Stimulated activated CD8-positive, alpha-beta memory T cell treated with anti-CD3 and anti-CD28 coated beads, Interleukin-7, amount 100 ng/mL, for 4 hours (primary cell): Measurements from ENCODE around the gene SEMA4D.

ENCODE experiments used
- DNase-seq, 2 donors: peaks; one replicate each; pipeline ENCODE4 v3.0.0-alpha.2; 2020; ENCODE audit warnings: low read depth in 2 of 2

Gene SEMA4D

DNA sequence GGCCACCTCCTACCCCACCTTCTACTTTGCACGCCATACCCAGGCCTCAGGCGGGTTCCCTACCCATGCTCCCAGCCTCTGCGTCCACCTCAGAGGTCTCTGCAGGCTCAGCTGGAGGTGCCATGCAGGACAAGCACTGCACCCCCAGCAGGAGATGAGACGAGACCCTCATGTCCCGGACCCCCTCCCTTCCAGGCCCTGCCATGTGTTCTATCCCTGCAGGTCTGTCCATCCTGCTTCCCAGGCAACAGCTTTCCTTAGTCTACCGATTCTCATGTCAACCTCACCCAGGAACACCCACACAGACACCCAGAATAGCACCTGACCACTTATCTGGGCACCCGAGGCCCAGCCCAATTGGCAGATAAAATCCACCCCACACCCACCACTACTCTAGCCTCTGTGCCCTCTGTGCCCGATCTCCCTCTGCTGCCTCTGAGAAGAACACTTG, 52.1 kb downstream of the SEMA4D start:
- DNase-seq, result no peak

- no peak for DNase-seq
These were observed 52.8 kb downstream of the SEMA4D start for GRCh38 chr9:89444925-89445765.

DNA sequence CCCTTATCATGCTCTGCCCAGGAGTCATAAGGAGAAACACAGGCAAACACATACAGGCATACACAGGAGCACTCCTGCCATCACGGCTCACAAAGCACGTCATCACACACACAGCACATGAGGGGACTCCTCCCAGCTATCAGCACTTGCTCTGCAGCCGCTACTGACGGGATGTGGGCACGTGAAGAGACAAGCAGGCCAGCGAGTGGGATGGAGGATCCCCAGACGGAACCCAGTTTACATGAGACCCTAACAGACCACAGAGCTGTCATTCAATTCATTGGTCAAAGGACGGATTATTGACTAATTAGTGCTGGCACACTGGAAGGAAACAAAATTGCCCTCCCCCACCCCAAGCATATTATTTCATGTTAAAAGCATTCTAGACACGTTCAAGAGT, 53.6 kb downstream of the SEMA4D start:
- peak; percentile 41 to 53 for DNase-seq

DNA sequence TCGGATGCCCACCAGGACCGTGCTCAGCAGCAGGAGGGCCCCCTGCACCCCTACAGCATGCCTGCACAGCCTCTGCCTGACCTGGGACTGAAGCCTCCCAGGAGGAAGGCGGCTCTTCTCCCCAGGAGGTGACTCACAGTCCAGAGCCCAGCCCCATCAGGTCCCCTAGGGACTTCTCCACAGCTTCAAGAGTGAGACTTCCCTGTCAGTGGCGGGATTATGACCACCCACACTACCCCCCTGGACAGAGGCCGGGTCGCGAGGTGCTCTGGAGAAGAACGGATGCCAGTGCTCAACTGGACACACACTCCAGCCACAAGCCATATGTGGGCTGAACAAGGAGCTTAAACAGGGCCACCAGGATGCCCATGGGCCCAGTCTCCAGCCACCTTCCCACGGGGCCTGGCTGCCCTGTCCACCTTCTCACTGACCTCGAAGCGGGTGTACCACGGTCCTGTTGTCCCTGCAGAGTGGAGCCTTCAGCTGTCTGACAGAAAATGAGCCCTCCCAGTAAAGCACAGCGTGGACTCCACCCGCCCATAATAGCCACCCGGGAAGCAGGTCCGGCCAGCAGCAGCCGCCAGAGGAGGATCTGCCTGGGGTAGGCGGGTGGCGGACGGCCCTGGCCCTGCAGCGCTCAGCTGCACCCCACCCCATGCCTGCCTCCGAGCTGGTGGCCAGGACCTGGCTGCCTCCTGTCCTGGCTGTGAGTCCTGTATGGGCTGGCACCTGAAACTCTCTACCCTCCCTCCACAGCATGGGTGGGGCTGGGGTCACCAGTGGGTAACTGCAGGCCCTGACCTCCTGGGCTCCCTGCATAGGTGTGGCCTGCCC, 54.7 kb downstream of the SEMA4D start:
- DNase-seq, result no peak

DNA sequence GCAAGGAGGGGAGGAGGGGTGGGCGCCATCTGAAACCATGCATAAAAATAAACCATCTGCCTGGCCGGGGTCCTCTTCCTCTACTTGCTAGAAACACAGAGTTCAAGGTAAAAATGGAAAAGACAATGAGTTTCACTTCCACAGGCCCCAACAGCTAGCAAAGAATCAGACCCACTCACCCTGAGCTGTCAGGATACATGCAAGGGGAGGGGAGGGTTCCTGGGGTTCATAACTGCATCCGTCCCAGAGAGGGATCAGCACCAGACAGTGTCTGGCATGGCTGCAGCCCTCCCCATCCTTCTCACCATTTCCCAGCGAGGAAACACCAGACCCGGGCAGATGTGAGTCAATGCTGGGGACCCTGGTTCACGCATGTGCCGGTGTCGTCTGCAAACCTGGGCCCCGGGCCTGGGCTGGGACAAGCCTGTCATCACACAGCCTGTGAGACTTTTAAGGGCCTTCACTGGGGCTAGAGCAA, 55.4 kb downstream of the SEMA4D start:
- DNase-seq, result no peak

- DNase-seq, result no peak
These were observed 55.9 kb downstream of the SEMA4D start for GRCh38 chr9:89441986-89442385.

DNA sequence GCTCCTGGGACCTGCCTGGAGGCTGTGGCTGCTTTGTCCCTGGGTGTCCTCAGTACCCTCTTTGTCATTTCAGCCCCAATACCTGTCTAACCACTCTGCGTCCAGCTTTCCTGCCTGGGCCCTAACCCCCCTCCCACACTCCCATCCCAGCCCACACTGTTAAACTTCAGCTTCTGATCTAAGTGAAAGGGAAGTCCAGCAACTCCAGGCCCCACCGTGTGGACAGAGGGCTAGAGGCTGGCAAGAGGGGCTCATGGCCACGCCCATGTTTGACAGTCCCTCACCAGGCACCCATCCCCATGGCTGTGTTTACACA, 56.3 kb downstream of the SEMA4D start:
- no peak for DNase-seq

DNA sequence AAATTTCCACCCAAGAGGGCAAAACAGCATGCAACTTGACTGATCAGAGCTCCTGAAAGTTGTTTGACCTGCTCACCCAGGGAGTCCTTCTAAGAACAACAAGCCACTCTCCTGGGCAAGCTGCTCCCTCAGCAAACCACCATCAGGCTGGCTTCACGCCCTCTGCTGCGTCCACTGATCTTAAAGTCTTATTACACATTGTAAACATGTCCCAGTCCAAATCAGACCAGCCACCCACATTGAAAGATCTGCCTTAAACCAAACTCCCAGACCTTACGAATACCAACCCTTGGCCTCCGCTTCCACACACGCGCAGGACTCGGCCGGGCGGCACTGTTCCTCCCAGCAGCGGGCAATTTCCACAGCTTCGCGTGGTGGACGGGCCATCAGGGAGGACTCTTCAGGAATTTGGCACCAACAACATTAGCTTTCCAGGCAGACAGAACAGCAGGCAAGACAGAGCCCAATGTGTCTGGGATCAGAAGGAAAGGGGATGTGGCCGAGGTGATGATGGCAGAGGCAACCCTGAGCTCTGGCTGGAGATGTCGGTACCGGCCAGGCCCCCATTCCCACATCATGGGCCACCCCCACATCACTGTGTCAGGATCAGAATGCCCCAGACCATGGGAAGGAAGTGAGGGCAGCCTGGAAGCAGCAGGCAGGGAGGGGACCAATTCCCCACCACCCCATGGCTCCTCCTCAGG, 56.8 kb downstream of the SEMA4D start:
- no peak for DNase-seq

DNA sequence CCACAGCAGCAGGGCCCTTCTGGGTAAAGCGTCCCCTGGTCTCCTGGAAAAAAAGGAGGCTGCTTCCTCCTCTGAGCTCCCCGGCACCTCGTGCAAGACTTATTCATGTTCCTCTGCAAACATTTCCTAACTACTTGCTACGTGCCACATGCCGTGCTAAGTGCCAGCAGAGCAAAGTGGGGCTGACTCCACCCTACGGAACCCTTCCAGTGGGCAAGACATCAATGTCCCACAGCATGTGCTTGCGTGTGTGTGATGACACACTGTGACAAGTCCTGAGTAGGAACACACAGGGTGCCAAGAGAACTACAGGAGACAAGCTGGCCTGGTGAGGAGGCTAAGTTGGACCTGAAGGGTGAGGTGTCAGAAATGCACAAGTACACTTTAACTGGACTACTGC, 57.4 kb downstream of the SEMA4D start:
- DNase-seq, result no peak

DNA sequence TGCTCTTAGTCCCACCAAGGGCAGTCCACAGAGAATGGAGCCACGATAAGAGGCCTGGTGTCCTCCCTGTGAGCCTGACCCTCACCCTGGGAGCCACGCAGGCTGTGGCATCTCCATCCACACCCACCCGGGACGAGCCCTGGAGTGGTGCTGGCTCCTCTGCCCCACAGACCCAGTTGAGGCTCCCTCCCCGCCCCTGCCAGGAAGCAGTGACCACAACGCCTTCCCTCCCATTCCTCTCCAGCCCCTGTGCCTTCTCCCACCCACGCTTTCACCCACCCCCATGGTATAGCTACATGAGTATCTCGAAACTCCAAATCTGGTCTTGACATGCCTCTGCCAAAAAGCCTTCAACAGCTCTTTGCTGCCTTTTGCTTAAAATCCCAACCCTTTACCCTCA, 57.9 kb downstream of the SEMA4D start:
- DNase-seq, result no peak

GRCh38 chr9:89439571-89439970, 58.3 kb downstream of the SEMA4D start:
- DNase-seq, result no peak

- DNase-seq, result no peak
These were observed 59.7 kb downstream of the SEMA4D start for GRCh38 chr9:89438194-89438593.

- DNase-seq, result no peak
These were observed 60.1 kb downstream of the SEMA4D start for GRCh38 chr9:89437772-89438171.

DNA sequence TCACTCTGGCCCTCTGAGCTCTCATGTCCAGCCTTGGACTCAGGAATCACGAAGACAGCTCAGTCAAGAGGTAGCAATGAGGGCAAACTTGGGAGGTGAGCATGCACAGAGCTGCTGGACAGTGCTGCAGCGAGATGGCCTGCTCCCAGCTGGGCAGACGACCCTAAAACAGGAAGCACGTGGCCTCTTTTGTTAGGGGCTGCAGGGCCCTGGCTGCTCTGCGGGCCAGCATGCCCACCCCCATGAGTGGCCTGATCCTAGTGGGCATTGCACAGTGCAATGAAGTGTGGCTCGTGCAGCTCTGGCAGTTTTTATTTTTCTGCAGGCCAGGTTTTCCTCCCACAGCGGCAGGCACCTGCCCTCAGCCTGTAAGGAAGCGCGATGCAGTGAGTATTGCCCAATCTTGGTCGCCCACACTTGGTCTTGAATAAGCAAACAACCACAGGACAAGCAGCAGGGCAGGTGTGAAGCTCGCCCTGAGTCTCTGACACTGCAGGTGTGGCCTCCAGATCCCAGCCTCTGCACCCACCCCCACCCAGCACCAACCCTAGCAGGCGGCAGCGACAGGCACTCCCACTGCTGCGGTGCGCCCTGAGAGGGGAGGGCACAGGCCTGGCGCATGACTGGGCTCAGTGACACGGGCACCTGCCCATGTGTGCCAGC, 60.8 kb downstream of the SEMA4D start:
- peak; percentile 43 to 55 for DNase-seq

- no peak for DNase-seq
These were observed 61.6 kb downstream of the SEMA4D start for GRCh38 chr9:89436326-89436725.

DNA sequence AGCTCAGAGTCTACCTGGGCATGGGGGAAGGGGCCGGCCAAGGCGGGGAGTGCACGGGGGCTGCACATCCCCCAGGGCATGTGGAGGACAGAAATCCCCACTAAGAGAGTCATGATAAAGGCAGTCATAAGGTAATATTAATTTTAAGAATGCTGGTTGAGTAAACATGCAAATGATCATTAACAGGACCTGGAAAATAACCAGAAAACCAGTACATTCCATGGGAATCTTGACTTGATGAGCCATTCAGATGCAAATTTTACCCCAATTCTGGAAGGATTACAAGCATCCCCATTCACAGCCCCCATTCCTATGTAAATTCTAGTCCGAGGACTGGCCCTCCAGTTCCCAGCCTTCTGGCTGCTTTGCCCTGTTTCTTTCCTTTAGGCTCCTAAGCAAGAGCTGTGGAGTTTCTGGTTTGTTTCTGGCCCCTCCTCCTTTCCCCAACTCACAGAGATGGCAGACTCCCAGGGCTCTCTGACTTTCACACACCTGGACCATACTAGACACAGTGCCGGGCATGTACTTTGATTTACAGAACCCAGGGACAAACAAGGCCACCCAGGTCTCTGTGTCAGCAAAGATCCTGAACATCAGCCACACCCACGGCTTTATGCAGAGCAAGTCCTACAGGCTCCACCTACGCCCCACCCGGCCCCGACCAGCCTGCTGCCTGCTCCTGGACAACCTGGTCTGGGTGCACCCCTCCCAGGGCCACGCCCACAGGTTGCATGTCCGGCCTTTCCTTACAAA, 62.7 kb downstream of the SEMA4D start:
- no peak for DNase-seq

- no peak for DNase-seq
These were observed 63.3 kb downstream of the SEMA4D start for GRCh38 chr9:89434636-89435035.

GRCh38 chr9:89433826-89434225, 64.1 kb downstream of the SEMA4D start:
- DNase-seq, result no peak

DNA sequence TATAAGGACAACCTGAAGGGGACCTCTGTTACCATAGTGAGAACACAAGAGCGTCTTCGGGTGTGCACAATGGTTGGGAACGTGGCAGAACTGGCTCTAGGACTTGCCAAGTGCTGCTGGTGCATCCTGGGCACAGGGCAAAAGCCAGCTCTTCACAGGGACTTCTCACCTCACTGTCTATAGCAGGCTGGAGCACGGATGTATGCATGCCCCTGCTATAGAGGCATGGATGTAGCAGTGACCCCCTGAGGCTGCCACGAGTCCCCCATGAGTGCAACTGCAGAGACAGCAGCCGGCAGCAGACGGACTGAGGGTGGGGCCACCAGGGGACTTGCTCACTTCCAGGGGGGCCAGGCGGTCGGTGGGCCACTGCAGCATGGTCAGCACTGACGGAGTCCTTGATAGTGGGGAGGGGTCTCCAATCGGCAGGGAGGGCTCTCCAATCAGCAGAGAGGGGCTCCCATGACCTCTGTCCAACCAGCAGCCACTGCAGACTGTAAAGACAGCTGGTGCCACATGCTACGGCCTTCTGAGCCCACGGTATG, 64.9 kb downstream of the SEMA4D start:
- no peak for DNase-seq

GRCh38 chr9:89431930-89432725, 65.8 kb downstream of the SEMA4D start:
- DNase-seq, result no peak
